GM23338 (cell line): Measurements from ENCODE around the gene RFPL2. TPM values are rescaled to one million over a fixed set of nuclear protein-coding genes. Genes with fewer than 3 reads are reported as not detected.

Experiments used
- ATAC-seq: fragments of 200-7000 bp; cut with Tn5 transposase; 3 replicates; pipeline ENCODE4 v1.9.1; 2020
- DNase-seq: peaks from one replicate; pipeline ENCODE4 v3.0.0-alpha.2; 2015; ENCODE audit warnings: low spot score
- H2AFZ ChIP-seq: fragments of 200-600 bp; sonication (generic); 2 replicates; pipeline ENCODE4 v1.8.0; 2016; ENCODE audit warnings: antibody characterized with exemption, mild to moderate bottlenecking, moderate library complexity
- H3F3A ChIP-seq: fragments of 200-600 bp; sonication (generic); replicated peaks from 2 replicates; pipeline ENCODE4 v1.8.0; 2017; ENCODE audit warnings: antibody characterized with exemption, mixed run types, low read depth
- H3K27ac ChIP-seq: fragments of 200-600 bp; sonication (generic); 2 replicates; pipeline ENCODE4 v1.6.1; 2016; ENCODE audit warnings: low read depth
- H3K27me3 ChIP-seq: fragments of 200-600 bp; sonication (generic); 2 replicates; pipeline ENCODE4 v1.8.0; 2016; ENCODE audit warnings: mild to moderate bottlenecking, mixed run types, moderate library complexity; ENCODE audit not compliant: insufficient read depth
- H3K36me3 ChIP-seq: fragments of 200-600 bp; sonication (generic); 2 replicates; pipeline ENCODE4 v1.8.0; 2016; ENCODE audit warnings: mild to moderate bottlenecking; ENCODE audit not compliant: insufficient read depth
- H3K4me1 ChIP-seq: fragments of 200-600 bp; sonication (generic); 2 replicates; pipeline ENCODE4 v1.8.0; 2016; ENCODE audit warnings: mild to moderate bottlenecking, moderate library complexity; ENCODE audit not compliant: insufficient read depth
- H3K4me2 ChIP-seq: fragments of 200-600 bp; sonication (generic); 2 replicates; pipeline ENCODE4 v1.7.1; 2017; ENCODE audit warnings: mixed run types
- H3K4me3 ChIP-seq: fragments of 200-600 bp; sonication (generic); 2 replicates; pipeline ENCODE4 v1.6.1; 2016; ENCODE audit warnings: mixed run types
- H3K79me2 ChIP-seq: fragments of 200-600 bp; sonication (generic); replicated peaks from 2 replicates; pipeline ENCODE4 v1.8.0; 2017; ENCODE audit warnings: mild to moderate bottlenecking; ENCODE audit not compliant: insufficient read depth
- H3K9me2 ChIP-seq: fragments of 200-600 bp; sonication (generic); 2 replicates; pipeline ENCODE4 v1.8.0; 2017; ENCODE audit not compliant: insufficient read depth
- H4K20me1 ChIP-seq: fragments of 200-600 bp; sonication (generic); replicated peaks from 2 replicates; pipeline ENCODE4 v1.8.0; 2017; ENCODE audit warnings: mild to moderate bottlenecking; ENCODE audit not compliant: insufficient read depth
- H3K27ac Mint-ChIP-seq: 2 replicates; pipeline ENCODE4 v1.8.0; 2020; ENCODE audit warnings: inconsistent platforms, mild to moderate bottlenecking, moderate library complexity, mixed read lengths
- H3K27me3 Mint-ChIP-seq: 3 replicates; pipeline ENCODE4 v1.8.0; 2022; ENCODE audit warnings: low read depth, mild to moderate bottlenecking, moderate library complexity, mixed read lengths, inconsistent platforms; ENCODE audit not compliant: insufficient read depth, poor library complexity
- H3K36me3 Mint-ChIP-seq: 3 replicates; pipeline ENCODE4 v1.8.0; 2021; ENCODE audit warnings: low read depth, mild to moderate bottlenecking, inconsistent platforms, moderate library complexity, mixed read lengths
- H3K4me1 Mint-ChIP-seq: 3 replicates; pipeline ENCODE4 v1.8.0; 2020; ENCODE audit warnings: mild to moderate bottlenecking, inconsistent platforms, mixed read lengths
- H3K4me3 Mint-ChIP-seq: 3 replicates; pipeline ENCODE4 v1.8.0; 2021; ENCODE audit warnings: moderate library complexity, mild to moderate bottlenecking, inconsistent platforms, mixed read lengths
- H3K9me3 Mint-ChIP-seq: 3 replicates; pipeline ENCODE4 v1.8.0; 2020; ENCODE audit warnings: moderate library complexity, mild to moderate bottlenecking, inconsistent platforms, mixed read lengths
- CREB1 ChIP-seq: fragments of 250-450 bp; sonication (Bioruptor Pico); IDR thresholded peaks from 2 replicates; pipeline ENCODE4 v1.5.0; 2020; ENCODE audit warnings: low read depth, mild to moderate bottlenecking, moderate library complexity
- EZH2 ChIP-seq: fragments of 200-600 bp; sonication (generic); IDR thresholded peaks from one replicate; pipeline ENCODE4 v1.8.0; 2017; ENCODE audit warnings: antibody characterized with exemption, mild to moderate bottlenecking, low read depth; ENCODE audit not compliant: unreplicated experiment
- EZH2phosphoT487 ChIP-seq: fragments of 200-600 bp; sonication (generic); IDR thresholded peaks from one replicate; pipeline ENCODE4 v1.8.1; 2018; ENCODE audit warnings: antibody characterized with exemption; ENCODE audit not compliant: unreplicated experiment
- JUNB ChIP-seq: IDR thresholded peaks from one replicate; pipeline ENCODE4 v1.6.1; 2016; ENCODE audit warnings: antibody characterized with exemption; ENCODE audit not compliant: unreplicated experiment
- NANOG ChIP-seq: IDR thresholded peaks from 2 replicates; pipeline ENCODE4 v1.6.1; 2016; ENCODE audit warnings: antibody characterized with exemption, borderline replicate concordance
- POLR2AphosphoS5 ChIP-seq: IDR thresholded peaks from 2 replicates; pipeline ENCODE4 v1.6.1; 2016; ENCODE audit warnings: antibody characterized with exemption, low read depth
- STAT1 ChIP-seq: IDR thresholded peaks from one replicate; pipeline ENCODE4 v1.6.1; 2016; ENCODE audit warnings: antibody characterized with exemption; ENCODE audit not compliant: unreplicated experiment
- ZNF114 ChIP-seq: fragments of 250-450 bp; sonication (Bioruptor Pico); IDR thresholded peaks from 2 replicates; pipeline ENCODE4 v1.5.0; 2020; ENCODE audit warnings: mild to moderate bottlenecking, moderate library complexity
- ZNF331 ChIP-seq: fragments of 250-450 bp; sonication (Bioruptor Pico); IDR thresholded peaks from 2 replicates; pipeline ENCODE4 v1.5.0; 2020; ENCODE audit warnings: low read depth, mild to moderate bottlenecking, moderate library complexity
- polyA plus RNA-seq: library from polyadenylated mRNA; unstranded; fragments of >200 nt; fragmentation: Nextera tagmentation; extraction: Ambion mirVana; gene quantifications from 2 replicates; pipeline ENCODE4 v1.2.1, GENCODE V29; 2016
- total RNA-seq: library from RNA; depleted of rRNA; stranded (reverse); fragments of >200 nt; shearing (Covaris generic); gene quantifications from 2 replicates; pipeline ENCODE4 v1.2.3, GENCODE V29; 2014
- TF ChIP-seq, protein P1 (sequence below), 2 experiments: fragments of 200-600 bp in 1 of 2; sonication (generic) in 1 of 2; conservative IDR thresholded peaks; 2 replicates each; pipeline versions ENCODE4 v1.5.1 to v1.6.1; 2016 to 2017; ENCODE audit warnings: antibody characterized with exemption in 2 of 2, low read depth in 2 of 2, mild to moderate bottlenecking in 2 of 2, moderate library complexity in 1 of 2
- TF ChIP-seq, protein P2 (sequence below): fragments of 250-450 bp; sonication (Bioruptor Pico); IDR thresholded peaks from 2 replicates; pipeline ENCODE4 v1.5.0; 2020; ENCODE audit warnings: mild to moderate bottlenecking, moderate library complexity
- TF ChIP-seq, protein P3 (sequence below): IDR thresholded peaks from 2 replicates; pipeline ENCODE4 v1.6.1; 2016; ENCODE audit warnings: antibody characterized with exemption
- TF ChIP-seq, protein P4 (sequence below): IDR thresholded peaks from one replicate; pipeline ENCODE4 v1.6.1; 2018; ENCODE audit warnings: antibody characterized with exemption; ENCODE audit not compliant: unreplicated experiment

RFPL2 gene
- total and polyA plus RNA-seq, 2 experiments from 2014 or later: 0.45 TPM; not detected in 1

DNA sequence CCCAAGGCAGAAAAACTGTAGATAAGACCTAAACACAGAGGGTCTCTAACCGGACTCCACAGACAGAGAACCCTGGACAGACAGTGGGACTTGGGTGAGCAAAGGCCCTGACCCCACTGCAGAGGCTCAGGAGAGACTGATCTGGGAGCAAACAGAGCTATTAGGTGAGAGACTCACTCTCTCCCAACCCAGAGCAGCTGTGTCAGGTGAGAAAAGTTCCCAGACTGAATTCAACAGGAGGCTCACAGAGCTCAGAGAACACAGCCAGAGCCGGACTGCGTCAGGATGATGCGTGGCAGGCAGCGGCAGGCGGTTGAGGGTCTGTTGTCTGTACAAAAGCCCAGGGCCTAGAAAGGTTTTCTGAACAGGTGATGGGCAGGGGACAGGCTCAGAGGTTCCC is 5.5 kb downstream of the RFPL2 start:
- H3K4me1 ChIP-seq: peaks cover 5% of the 10 kb centered on the region; the same call in 1 of the 2 replicates
- no peaks in the 10 kb centered on the region for H3K9me3 Mint-ChIP-seq
- H3K9me2 ChIP-seq: no peaks in the 10 kb centered on the region
- peaks cover 28% of the 10 kb centered on the region for H3K4me1 Mint-ChIP-seq
- ATAC-seq (no peak), DNase-seq (no peak)
- no peaks in the 10 kb centered on the region for H4K20me1 ChIP-seq
- no peaks in the 10 kb centered on the region for H3F3A ChIP-seq
- no peak overlapping the region for H3K4me3 Mint-ChIP-seq
- no peak overlapping the region for H3K4me2 ChIP-seq
- H3K27ac Mint-ChIP-seq: no peak overlapping the region
- peaks cover 33% of the 10 kb centered on the region for H3K27me3 ChIP-seq
- H2AFZ ChIP-seq: no peak overlapping the region
- H3K36me3 Mint-ChIP-seq: no peaks in the 10 kb centered on the region
- peaks cover 34% of the 10 kb centered on the region for H3K27me3 Mint-ChIP-seq
- H3K27ac ChIP-seq: no peak overlapping the region
- TF ChIP-seq, protein P1, sequence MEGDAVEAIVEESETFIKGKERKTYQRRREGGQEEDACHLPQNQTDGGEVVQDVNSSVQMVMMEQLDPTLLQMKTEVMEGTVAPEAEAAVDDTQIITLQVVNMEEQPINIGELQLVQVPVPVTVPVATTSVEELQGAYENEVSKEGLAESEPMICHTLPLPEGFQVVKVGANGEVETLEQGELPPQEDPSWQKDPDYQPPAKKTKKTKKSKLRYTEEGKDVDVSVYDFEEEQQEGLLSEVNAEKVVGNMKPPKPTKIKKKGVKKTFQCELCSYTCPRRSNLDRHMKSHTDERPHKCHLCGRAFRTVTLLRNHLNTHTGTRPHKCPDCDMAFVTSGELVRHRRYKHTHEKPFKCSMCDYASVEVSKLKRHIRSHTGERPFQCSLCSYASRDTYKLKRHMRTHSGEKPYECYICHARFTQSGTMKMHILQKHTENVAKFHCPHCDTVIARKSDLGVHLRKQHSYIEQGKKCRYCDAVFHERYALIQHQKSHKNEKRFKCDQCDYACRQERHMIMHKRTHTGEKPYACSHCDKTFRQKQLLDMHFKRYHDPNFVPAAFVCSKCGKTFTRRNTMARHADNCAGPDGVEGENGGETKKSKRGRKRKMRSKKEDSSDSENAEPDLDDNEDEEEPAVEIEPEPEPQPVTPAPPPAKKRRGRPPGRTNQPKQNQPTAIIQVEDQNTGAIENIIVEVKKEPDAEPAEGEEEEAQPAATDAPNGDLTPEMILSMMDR (conservative IDR thresholded peaks at IDR 0.05; ENCODE audit: low read depth in 2 of 2): no peak
- TF ChIP-seq, protein P2, sequence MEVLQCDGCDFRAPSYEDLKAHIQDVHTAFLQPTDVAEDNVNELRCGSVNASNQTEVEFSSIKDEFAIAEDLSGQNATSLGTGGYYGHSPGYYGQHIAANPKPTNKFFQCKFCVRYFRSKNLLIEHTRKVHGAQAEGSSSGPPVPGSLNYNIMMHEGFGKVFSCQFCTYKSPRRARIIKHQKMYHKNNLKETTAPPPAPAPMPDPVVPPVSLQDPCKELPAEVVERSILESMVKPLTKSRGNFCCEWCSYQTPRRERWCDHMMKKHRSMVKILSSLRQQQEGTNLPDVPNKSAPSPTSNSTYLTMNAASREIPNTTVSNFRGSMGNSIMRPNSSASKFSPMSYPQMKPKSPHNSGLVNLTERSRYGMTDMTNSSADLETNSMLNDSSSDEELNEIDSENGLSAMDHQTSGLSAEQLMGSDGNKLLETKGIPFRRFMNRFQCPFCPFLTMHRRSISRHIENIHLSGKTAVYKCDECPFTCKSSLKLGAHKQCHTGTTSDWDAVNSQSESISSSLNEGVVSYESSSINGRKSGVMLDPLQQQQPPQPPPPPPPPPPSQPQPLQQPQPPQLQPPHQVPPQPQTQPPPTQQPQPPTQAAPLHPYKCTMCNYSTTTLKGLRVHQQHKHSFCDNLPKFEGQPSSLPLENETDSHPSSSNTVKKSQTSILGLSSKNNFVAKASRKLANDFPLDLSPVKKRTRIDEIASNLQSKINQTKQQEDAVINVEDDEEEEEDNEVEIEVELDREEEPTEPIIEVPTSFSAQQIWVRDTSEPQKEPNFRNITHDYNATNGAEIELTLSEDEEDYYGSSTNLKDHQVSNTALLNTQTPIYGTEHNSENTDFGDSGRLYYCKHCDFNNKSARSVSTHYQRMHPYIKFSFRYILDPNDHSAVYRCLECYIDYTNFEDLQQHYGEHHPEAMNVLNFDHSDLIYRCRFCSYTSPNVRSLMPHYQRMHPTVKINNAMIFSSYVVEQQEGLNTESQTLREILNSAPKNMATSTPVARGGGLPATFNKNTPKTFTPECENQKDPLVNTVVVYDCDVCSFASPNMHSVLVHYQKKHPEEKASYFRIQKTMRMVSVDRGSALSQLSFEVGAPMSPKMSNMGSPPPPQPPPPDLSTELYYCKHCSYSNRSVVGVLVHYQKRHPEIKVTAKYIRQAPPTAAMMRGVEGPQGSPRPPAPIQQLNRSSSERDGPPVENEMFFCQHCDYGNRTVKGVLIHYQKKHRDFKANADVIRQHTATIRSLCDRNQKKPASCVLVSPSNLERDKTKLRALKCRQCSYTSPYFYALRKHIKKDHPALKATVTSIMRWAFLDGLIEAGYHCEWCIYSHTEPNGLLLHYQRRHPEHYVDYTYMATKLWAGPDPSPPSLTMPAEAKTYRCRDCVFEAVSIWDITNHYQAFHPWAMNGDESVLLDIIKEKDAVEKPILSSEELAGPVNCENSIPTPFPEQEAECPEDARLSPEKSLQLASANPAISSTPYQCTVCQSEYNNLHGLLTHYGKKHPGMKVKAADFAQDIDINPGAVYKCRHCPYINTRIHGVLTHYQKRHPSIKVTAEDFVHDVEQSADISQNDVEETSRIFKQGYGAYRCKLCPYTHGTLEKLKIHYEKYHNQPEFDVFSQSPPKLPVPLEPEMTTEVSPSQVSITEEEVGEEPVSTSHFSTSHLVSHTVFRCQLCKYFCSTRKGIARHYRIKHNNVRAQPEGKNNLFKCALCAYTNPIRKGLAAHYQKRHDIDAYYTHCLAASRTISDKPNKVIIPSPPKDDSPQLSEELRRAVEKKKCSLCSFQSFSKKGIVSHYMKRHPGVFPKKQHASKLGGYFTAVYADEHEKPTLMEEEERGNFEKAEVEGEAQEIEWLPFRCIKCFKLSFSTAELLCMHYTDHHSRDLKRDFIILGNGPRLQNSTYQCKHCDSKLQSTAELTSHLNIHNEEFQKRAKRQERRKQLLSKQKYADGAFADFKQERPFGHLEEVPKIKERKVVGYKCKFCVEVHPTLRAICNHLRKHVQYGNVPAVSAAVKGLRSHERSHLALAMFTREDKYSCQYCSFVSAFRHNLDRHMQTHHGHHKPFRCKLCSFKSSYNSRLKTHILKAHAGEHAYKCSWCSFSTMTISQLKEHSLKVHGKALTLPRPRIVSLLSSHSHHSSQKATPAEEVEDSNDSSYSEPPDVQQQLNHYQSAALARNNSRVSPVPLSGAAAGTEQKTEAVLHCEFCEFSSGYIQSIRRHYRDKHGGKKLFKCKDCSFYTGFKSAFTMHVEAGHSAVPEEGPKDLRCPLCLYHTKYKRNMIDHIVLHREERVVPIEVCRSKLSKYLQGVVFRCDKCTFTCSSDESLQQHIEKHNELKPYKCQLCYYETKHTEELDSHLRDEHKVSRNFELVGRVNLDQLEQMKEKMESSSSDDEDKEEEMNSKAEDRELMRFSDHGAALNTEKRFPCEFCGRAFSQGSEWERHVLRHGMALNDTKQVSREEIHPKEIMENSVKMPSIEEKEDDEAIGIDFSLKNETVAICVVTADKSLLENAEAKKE (CRISPR knock-in tag): no peak
- TF ChIP-seq EZH2 (no peak), CREB1 (CRISPR knock-in tag) (no peak), NANOG (no peak), POLR2AphosphoS5 (no peak), EZH2phosphoT487 (no peak), STAT1 (no peak), JUNB (no peak), ZNF114 (CRISPR knock-in tag) (no peak), ZNF331 (CRISPR knock-in tag) (no peak)
- TF ChIP-seq, protein P3, sequence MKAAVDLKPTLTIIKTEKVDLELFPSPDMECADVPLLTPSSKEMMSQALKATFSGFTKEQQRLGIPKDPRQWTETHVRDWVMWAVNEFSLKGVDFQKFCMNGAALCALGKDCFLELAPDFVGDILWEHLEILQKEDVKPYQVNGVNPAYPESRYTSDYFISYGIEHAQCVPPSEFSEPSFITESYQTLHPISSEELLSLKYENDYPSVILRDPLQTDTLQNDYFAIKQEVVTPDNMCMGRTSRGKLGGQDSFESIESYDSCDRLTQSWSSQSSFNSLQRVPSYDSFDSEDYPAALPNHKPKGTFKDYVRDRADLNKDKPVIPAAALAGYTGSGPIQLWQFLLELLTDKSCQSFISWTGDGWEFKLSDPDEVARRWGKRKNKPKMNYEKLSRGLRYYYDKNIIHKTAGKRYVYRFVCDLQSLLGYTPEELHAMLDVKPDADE: no peak
- TF ChIP-seq, protein P4, sequence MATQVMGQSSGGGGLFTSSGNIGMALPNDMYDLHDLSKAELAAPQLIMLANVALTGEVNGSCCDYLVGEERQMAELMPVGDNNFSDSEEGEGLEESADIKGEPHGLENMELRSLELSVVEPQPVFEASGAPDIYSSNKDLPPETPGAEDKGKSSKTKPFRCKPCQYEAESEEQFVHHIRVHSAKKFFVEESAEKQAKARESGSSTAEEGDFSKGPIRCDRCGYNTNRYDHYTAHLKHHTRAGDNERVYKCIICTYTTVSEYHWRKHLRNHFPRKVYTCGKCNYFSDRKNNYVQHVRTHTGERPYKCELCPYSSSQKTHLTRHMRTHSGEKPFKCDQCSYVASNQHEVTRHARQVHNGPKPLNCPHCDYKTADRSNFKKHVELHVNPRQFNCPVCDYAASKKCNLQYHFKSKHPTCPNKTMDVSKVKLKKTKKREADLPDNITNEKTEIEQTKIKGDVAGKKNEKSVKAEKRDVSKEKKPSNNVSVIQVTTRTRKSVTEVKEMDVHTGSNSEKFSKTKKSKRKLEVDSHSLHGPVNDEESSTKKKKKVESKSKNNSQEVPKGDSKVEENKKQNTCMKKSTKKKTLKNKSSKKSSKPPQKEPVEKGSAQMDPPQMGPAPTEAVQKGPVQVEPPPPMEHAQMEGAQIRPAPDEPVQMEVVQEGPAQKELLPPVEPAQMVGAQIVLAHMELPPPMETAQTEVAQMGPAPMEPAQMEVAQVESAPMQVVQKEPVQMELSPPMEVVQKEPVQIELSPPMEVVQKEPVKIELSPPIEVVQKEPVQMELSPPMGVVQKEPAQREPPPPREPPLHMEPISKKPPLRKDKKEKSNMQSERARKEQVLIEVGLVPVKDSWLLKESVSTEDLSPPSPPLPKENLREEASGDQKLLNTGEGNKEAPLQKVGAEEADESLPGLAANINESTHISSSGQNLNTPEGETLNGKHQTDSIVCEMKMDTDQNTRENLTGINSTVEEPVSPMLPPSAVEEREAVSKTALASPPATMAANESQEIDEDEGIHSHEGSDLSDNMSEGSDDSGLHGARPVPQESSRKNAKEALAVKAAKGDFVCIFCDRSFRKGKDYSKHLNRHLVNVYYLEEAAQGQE: no peak
- no peaks in the 10 kb centered on the region for H3K79me2 ChIP-seq
- no peak overlapping the region for H3K4me3 ChIP-seq
- H3K36me3 ChIP-seq: no peaks in the 10 kb centered on the region
